Neural cell (in vitro differentiated cells): ENCODE measurements around the gene TMC1.

ENCODE experiments used
- CTCF ChIP-seq: fragments of 450-650 bp; IDR thresholded peaks from 2 replicates; pipeline ENCODE4 v1.5.1; 2014; ENCODE audit warnings: antibody characterized with exemption, mild to moderate bottlenecking, moderate library complexity; ENCODE audit not compliant: poor library complexity, severe bottlenecking
- EZH2 ChIP-seq: fragments of 200-600, 300-800 bp; shearing (Covaris generic), sonication (generic); IDR thresholded peaks from 2 replicates; pipeline ENCODE4 v1.6.1; 2014; ENCODE audit warnings: antibody characterized with exemption, low read length, borderline replicate concordance, mild to moderate bottlenecking; ENCODE audit not compliant: insufficient read depth, poor library complexity, severe bottlenecking

DNA sequence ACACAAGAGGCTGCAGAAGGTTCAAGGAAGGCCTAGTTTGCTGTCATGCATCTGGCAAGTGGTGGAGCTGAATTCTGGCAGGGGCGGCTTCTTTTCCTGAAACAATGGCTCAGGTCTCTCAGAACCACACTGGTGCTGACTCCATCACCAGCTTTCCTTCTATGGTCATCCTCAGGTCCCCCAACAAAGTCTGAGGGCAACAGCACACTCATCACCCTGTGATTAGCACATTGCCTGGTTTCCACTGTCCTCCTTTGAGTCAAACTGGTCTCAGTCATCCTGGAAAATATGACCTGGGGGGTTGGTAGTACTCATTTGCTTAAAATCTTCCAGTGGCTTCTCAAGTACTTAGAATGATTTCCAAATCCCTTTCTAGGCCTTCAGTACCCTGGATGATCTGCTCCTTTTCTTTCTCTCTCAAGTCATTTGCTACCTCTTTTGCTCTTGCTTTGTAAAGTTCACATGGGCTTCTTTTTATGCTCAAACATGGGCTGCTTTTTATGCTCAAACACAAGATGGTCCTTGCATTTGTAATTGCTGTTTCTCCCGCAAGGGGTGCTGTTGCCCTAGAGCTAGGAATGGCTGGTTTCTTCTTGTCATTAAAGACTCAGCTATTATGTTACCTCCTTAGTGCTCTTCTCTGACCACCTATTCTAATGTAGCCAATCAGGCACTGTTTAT is 286.5 kb downstream of the TMC1 start:
- TF ChIP-seq CTCF (no peak), EZH2 (no peak)
